Activated CD8-positive, alpha-beta memory T cell treated with anti-CD3 and anti-CD28 coated beads for 36 hours (primary cell): ENCODE data around the gene DCAF12. TPM values are rescaled to one million over a fixed set of nuclear protein-coding genes. Genes with fewer than 3 reads are reported as not detected.
"Not testable (repeated sequence)": the region's sequence is repeated elsewhere in the genome, so short reads cannot be mapped to it uniquely, and the experiment has no call there.

Source experiments
- CTCF ChIA-PET: fragments of 350-600 bp; sonication (Branson Sonifier 250); formaldehyde crosslinking; loops from one replicate; lab custom pipeline; 2021; ENCODE audit warnings: antibody characterized with exemption; lab: Charles Lee
- POLR2A ChIA-PET: fragments of 350-600 bp; sonication (Branson Sonifier 250); formaldehyde crosslinking; loops from one replicate; lab custom pipeline; 2021; ENCODE audit warnings: antibody characterized with exemption; lab: Charles Lee
- total RNA-seq, 2 experiments: library from RNA; stranded (reverse); gene quantifications; one replicate each; pipeline ENCODE4 v1.2.3, GENCODE V29; 2021

Gene DCAF12
- total RNA-seq, 2 experiments from 2014 or later: 43.9 to 46.8 TPM

- ChIA-PET CTCF (interaction anchor here (0.7 kb wide), 1 partner anchor 188 kb away, joined by 7 read pairs; no protein-coding TSS in a partner anchor), POLR2A (interaction anchor here (0.8 kb wide), 1 partner anchor 92 kb away, joined by 10 read pairs; no protein-coding TSS in a partner anchor)
These were observed 84.4 kb downstream of the DCAF12 start for GRCh38 chr9:34042074-34042473.

GRCh38 chr9:34038851-34039250 lies 87.6 kb downstream of the DCAF12 start:
- POLR2A ChIA-PET, CTCF ChIA-PET: not testable (repeated sequence)

DNA sequence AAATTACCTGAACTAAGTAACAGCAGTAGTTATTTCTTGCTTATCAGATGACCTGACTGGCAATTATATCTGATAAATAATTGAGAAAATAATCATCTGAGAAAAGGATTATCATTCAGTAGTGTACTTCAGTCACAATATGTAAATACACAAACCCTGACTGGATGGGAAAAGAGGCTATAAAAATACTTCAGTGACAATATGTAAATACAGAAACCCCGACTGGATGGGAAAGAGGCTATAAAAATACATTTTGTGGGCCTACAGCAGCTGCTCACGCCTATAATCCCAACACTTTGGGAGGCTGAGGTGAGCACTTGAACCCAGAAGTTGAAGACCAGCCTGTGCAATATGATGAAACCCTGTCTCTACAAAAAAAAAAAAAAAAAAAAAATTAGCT lies 88.9 kb downstream of the DCAF12 start:
- ChIA-PET POLR2A (interaction anchor here (0.6 kb wide), 1 partner anchor 11 kb away, joined by 7 read pairs; the partner anchor contains the start of gene UBAP2), CTCF (no interaction called here)

- ChIA-PET POLR2A (no interaction called here), CTCF (interaction anchor here (0.6 kb wide), 1 partner anchor 13 kb away, joined by 3 read pairs; no protein-coding TSS in a partner anchor)
These were observed 89.9 kb downstream of the DCAF12 start for GRCh38 chr9:34036625-34037024.

Other genes with a start within 250 kb of the DCAF12 start
- gene UBAP2, start 77.8 kb downstream of the DCAF12 start, total RNA-seq: 10 to 100 TPM; 52.1 to 53.6 TPM
- 10 to 100 TPM; 35.7 to 35.9 TPM for gene UBAP1, start 52.3 kb upstream of the DCAF12 start, total RNA-seq
- gene KIF24, start 202.6 kb upstream of the DCAF12 start, total RNA-seq: 1 to 10 TPM; 7.1 to 7.2 TPM
- 10 to 100 TPM; 30.3 to 30.8 TPM for gene NUDT2, start 202.9 kb upstream of the DCAF12 start, total RNA-seq